OCI-M1 (cell line): ENCODE results near the gene MBP.
"Not testable (repeated sequence)": the region's sequence is repeated elsewhere in the genome, so short reads cannot be mapped to it uniquely, and the experiment has no call there.

Experiments used
- DNase-seq: peaks from one replicate; lab custom pipeline; 2025; lab: John Stamatoyannopoulos, UW

Gene MBP

GRCh38 chr18:77022556-77022955 is 110.0 kb downstream of the MBP start:
- DNase-seq, result no peak

- DNase-seq, result no peak
Observed at GRCh38 chr18:77022116-77022515, 110.5 kb downstream of the MBP start.

DNA sequence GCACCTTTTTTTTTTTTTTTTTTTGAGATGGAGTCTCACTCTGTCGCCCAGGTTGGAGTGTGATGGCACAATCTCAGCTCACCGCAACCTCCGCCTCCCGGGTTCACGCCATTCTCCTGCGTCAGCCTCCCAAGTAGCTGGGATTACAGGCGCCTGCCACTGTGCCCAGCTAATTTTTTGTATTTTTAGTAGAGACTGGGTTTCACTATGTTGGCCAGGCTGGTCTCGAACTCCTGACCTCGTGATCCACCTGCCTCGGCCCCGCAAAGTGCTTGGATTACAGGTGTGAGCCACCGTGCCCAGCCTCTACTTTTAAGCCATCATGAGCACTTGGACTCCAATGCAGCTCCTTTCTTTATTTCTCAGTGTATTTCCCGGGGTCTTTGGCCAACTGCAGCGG is 111.1 kb downstream of the MBP start:
- not testable (repeated sequence) for DNase-seq

GRCh38 chr18:77021075-77021474 is 111.5 kb downstream of the MBP start:
- no peak for DNase-seq

DNA sequence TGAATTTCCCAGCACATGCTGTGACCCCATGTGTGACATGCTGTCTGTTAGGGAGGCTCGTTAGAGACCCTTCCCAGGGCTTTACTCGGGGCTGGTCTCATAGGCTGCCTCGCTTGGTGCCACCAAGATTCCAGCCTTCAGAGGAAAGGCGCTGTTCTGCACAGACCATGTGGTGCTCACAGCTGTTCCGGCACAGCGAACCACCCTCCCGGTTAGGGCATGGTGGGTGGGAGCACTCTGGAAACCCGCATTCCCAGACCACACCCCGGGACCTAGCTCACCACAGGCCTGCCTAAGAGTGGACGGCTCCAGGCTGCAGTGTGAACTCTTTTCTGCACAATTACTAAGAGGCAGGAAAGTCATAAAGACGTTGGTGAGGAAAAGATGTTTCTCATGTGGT is 112.0 kb downstream of the MBP start:
- no peak for DNase-seq

GRCh38 chr18:77019641-77020040 is 112.9 kb downstream of the MBP start:
- no peak for DNase-seq

DNA sequence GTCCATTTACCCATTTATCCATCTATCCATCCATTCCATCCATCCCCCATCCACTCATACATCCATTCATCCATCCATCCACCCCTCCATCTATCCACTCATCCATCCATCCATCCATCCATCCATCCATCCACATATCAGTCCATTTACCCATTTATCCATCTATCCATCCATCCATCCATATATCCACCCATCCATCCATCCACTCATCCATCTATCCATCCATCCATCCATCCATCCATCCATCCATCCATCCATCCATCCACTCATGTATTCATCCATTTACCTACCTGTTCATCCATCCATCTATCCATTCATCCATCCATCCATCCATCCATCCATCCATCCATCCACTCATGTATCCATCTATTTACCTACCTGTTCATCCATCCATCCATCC is 113.9 kb downstream of the MBP start:
- not testable (repeated sequence) for DNase-seq

- DNase-seq, result no peak
Observed at GRCh38 chr18:77017355-77017754, 115.2 kb downstream of the MBP start.

DNA sequence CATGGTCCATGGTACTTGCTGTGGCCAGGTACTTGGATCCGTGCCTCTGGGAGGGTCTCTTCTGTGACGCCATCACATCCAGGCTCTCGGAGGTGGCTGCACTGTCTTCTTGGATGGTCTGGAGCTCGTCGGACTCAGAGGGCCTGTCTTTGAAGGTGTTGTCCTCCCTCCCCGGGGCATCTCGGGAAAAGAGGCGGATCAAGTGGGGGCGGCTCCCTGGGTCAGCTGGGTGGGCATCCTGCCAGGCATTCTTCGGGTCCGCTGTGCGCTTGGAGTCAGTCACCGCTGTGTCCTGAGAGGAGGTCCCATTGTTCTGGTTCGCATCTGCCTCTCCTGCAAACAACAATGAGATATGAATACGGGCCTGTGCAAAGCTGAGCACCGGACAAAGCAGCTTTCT is 115.6 kb downstream of the MBP start:
- no peak for DNase-seq

DNA sequence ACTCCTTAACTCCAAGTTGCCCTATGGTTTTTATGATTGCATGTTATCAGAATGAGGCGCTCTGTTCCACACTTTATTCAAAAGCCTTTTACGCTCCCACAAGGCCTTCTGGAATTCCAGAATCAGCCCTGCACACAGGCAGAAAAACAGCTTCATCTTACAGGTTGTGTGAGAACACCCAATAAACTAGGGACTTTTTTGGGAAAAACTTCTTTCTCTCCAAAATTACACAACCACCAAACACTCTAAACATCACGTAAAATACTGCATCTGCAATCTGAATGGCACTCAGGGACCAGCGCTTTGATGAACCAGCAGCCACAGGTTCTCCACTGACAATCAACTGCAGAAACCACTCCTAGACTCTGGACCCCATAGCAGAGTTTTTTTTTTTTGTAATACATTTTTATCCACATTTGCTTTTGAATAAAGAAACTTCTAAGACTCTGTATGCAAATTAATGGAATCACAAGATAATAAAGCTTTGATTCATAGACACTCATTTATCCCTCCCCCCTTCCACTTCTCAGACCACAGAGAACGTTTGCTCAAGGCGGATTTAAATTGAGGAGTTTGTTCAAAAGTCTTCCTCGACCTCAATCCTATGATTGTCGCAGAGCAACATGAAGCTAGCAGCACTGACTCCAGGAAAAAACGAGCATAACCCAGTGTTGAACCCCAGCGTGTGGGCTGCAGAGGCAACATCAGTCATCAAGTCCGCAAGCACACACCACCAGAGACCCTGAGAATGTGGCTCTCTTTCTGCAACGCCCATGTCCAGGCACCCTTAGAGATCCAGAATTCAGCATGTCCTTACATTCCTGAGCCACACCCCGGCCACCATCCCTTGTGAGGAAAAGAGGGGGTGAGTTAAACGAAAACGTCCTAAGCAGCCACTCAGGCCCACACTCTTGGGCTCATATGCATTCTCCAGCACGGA is 116.5 kb downstream of the MBP start:
- DNase-seq, result no peak

DNA sequence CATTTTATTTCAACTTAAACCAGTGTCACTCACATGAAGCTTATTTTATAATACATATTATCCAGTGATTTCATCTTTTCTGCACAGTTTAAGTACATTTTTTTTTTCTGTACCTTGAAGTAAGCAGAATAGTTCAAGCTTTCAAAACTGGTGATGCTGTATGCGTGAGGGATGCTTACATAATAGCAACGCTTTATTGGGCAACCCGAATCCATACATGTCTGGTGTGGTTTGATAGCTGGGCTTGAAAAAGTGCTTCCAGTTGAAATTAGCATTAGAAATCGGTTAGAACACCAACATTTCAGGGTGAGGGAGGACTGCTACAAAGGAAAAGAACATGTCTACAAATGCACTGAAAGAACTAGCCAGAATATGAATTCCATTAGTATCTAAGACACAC is 117.4 kb downstream of the MBP start:
- peak; percentile 45 for DNase-seq

- no peak for DNase-seq
Observed at GRCh38 chr18:77014538-77014937, 118.0 kb downstream of the MBP start.

- no peak for DNase-seq
Observed at GRCh38 chr18:77013811-77014521, 118.6 kb downstream of the MBP start.

DNA sequence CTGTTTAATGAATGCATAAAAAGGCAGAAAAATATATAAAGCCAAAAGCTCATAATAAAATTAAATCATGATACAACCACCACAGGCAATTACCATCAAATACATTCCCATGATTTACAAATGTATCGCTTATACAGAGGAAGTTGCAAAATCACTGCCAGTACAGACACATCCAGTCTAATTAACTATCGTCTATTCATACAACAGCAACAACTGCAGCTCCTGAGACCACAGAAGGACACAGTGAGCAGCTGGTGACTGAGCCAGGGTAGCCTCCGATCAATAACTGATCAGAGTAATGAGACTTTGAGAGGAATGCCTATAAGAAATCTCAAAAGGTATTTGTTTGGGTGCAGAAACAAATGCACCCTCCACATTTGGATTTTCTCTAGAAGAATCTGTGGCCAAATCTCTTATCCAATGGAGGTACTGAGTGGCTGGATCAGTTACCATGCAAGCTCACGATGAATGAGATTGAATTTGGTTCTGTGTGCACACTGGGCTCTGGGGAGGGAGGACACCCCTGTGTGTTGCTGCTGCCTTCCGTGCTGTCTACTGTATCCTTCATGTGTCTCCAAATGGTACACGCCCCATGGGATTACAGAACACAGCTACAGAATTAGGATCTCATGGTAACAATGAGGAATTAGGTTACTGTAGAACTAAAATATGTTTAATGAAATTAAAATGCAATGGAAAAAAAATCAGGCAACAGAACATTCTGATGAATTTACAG is 119.6 kb downstream of the MBP start:
- DNase-seq, result no peak

GRCh38 chr18:77012120-77012519 is 120.5 kb downstream of the MBP start:
- DNase-seq, result no peak

GRCh38 chr18:77009675-77010074 is 122.9 kb downstream of the MBP start:
- DNase-seq, result no peak

- DNase-seq, result no peak
Observed at GRCh38 chr18:77008576-77009315, 123.8 kb downstream of the MBP start.

DNA sequence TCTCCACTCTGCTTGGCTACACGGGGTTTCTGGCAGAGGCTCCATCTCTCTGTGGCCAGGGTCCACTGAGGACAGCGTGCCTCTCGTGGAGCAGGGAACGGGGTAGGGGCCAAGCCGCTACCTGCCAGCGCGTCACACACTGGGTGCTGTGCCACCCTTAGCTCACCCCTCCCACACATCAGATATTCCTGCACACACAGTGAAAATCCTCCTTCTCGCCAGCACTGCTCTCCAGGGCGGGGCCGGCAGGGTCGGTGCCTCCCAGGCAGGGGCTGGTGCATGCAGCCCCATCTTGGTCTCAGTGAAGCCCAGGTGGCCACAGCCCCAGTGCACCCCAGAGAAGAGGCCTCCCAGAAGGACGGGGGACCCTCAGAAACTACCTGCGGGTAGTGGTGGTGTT is 124.6 kb downstream of the MBP start:
- DNase-seq, result no peak

DNA sequence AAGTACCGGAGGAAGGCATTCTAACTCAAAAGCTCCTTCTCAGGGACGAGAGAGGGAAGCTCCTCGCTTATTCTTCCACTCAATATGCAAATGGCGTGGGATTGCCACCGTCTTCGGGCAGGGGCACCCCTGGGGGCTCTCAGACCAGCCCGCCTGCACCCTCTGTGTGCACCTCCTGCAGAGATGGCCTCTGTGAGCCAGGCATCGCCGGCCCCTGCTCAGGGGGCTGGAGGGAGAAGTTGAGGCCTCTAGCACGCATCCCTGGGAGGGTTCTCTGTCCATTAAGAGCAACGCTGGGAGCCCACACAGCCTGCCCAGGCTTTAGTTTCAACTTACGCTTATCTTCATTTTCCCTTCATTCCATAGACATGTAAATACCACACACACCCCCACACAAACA is 125.3 kb downstream of the MBP start:
- no peak for DNase-seq

GRCh38 chr18:77006305-77007175 is 126.0 kb downstream of the MBP start:
- DNase-seq, result no peak

GRCh38 chr18:77005651-77006195 is 126.9 kb downstream of the MBP start:
- DNase-seq, result no peak
